Endothelial cell (in vitro differentiated cells): Measurements from ENCODE around the gene POLR1A. TPM values are rescaled to one million over a fixed set of nuclear protein-coding genes. Genes with fewer than 3 reads are reported as not detected.

ENCODE experiments used
- DNase-seq: peaks from one replicate; pipeline ENCODE4 v3.0.0; 2021; ENCODE audit warnings: low spot score
- H3K27ac Mint-ChIP-seq: one replicate; pipeline ENCODE4 v1.8.0; 2021; ENCODE audit warnings: mixed read lengths, inconsistent platforms; ENCODE audit not compliant: unreplicated experiment
- H3K27me3 Mint-ChIP-seq: one replicate; pipeline ENCODE4 v1.8.0; 2021; ENCODE audit warnings: mild to moderate bottlenecking, moderate library complexity, mixed read lengths, inconsistent platforms; ENCODE audit not compliant: unreplicated experiment
- H3K36me3 Mint-ChIP-seq: one replicate; pipeline ENCODE4 v1.8.0; 2021; ENCODE audit warnings: mild to moderate bottlenecking, low read depth, mixed read lengths, inconsistent platforms; ENCODE audit not compliant: unreplicated experiment
- H3K4me1 Mint-ChIP-seq: one replicate; pipeline ENCODE4 v1.8.0; 2021; ENCODE audit warnings: mild to moderate bottlenecking, mixed read lengths, inconsistent platforms; ENCODE audit not compliant: unreplicated experiment
- H3K4me3 Mint-ChIP-seq: one replicate; pipeline ENCODE4 v1.8.0; 2021; ENCODE audit warnings: mild to moderate bottlenecking, mixed read lengths, inconsistent platforms; ENCODE audit not compliant: unreplicated experiment
- H3K9me3 Mint-ChIP-seq: one replicate; pipeline ENCODE4 v1.8.0; 2021; ENCODE audit warnings: mixed read lengths, inconsistent platforms; ENCODE audit not compliant: unreplicated experiment
- CTCF ChIP-seq: fragments of 200-600 bp; sonication (generic); IDR thresholded peaks from one replicate; pipeline ENCODE4 v1.5.0; 2021; ENCODE audit warnings: antibody characterized with exemption; ENCODE audit not compliant: unreplicated experiment
- total RNA-seq: library from RNA; stranded (reverse); fragmentation: NEBNext Ultra II Directional; extraction: Animal tissue kit (Norgen Biotek cat#: 25700); gene quantifications from one replicate; pipeline ENCODE4 v1.2.1, GENCODE V29; 2021; ENCODE audit not compliant: unreplicated experiment

The POLR1A gene
- total RNA-seq, 1 donor from 2014 or later: 30.4 TPM

DNA sequence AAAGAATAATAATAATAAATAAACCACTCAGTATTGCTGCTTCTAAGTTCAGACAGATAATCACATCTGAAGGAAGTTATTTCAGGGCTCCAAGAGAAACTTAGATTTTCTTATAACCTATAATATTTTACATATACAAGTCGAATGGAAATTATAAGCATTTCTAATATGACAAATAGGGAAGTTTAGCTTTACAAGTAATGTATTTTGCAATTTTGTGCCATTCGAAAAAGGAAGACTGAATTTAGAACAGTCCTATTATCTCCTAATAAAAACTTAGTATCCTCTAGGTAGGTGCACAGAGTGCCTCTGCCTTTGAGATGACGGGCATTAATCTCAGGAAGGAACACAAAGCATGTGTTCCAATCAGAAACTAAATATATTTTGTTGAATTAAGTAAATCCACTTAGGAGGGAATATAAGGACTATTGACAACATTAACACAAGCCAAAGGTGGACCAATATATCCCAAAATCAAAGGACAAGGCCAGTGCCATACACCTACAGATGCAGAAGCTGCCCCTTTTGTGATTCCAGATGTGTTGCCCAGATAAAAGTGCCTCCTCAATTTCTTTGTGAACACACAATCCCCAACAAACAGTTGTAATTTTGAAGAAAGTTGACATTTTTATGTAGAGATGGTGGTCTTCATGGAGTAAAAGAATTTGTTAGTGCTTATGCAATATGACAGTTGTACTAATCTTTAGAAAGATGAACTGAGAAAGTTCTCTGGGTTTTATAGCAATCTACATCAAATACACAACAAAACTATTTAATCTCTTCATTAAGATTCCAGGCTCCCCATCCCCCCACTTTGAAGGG is 37.0 kb upstream of the POLR1A start:
- H3K36me3 Mint-ChIP-seq: peaks cover 35% of the 10 kb centered on the region
- H3K27me3 Mint-ChIP-seq: peaks cover 1% of the 10 kb centered on the region
- no peaks in the 10 kb centered on the region for H3K4me1 Mint-ChIP-seq
- H3K4me3 Mint-ChIP-seq: no peak overlapping the region
- no peak for DNase-seq
- no peak for TF ChIP-seq CTCF
- no peaks in the 10 kb centered on the region for H3K9me3 Mint-ChIP-seq
- H3K27ac Mint-ChIP-seq: no peak overlapping the region

DNA sequence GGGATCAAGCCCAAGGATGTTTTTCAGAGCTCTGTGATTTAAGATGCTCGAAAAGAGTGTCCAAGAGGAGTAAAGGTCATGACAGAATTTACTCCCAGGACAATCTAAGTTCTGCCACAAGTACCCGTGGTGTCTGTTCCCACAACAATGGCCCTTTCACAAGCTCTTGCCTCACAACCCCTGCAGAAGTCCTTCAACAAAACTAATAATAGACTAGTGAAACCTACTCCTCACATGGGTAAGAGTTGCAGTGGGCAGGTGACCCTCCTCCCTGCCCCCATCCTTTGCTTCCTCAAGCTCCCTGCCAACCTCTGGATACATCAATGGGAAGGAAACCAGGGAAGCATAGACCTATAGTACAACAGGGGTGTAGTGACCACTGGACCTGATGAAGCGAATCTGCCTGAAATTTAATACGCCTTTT is 35.3 kb upstream of the POLR1A start:
- H3K27ac Mint-ChIP-seq: no peak overlapping the region
- no peak overlapping the region for H3K4me3 Mint-ChIP-seq
- H3K9me3 Mint-ChIP-seq: no peaks in the 10 kb centered on the region
- TF ChIP-seq CTCF: no peak
- peaks cover 1% of the 10 kb centered on the region for H3K27me3 Mint-ChIP-seq
- no peaks in the 10 kb centered on the region for H3K4me1 Mint-ChIP-seq
- no peak for DNase-seq
- H3K36me3 Mint-ChIP-seq: peaks cover 35% of the 10 kb centered on the region

- H3K27ac Mint-ChIP-seq: no peak overlapping the region
- no peak for DNase-seq
- no peaks in the 10 kb centered on the region for H3K9me3 Mint-ChIP-seq
- peaks cover 1% of the 10 kb centered on the region for H3K27me3 Mint-ChIP-seq
- H3K4me1 Mint-ChIP-seq: no peaks in the 10 kb centered on the region
- TF ChIP-seq CTCF: no peak
- peaks cover 41% of the 10 kb centered on the region for H3K36me3 Mint-ChIP-seq
- H3K4me3 Mint-ChIP-seq: no peak overlapping the region
These were observed 34.3 kb upstream of the POLR1A start for GRCh38 chr2:86139981-86140380.

GRCh38 chr2:86138736-86139625 is 33.3 kb upstream of the POLR1A start:
- no peaks in the 10 kb centered on the region for H3K4me1 Mint-ChIP-seq
- DNase-seq: no peak
- no peak overlapping the region for H3K27ac Mint-ChIP-seq
- TF ChIP-seq CTCF: no peak
- H3K9me3 Mint-ChIP-seq: no peaks in the 10 kb centered on the region
- H3K36me3 Mint-ChIP-seq: peaks cover 37% of the 10 kb centered on the region
- no peak overlapping the region for H3K4me3 Mint-ChIP-seq
- H3K27me3 Mint-ChIP-seq: peaks cover 1% of the 10 kb centered on the region
